Lower lobe of right lung (tissue), 2 donors: ENCODE results near the gene NSUN4. TPM values are rescaled to one million over a fixed set of nuclear protein-coding genes. Genes with fewer than 3 reads are reported as not detected.
"Not testable (repeated sequence)": the region's sequence is repeated elsewhere in the genome, so short reads cannot be mapped to it uniquely, and the experiment has no call there.

Experiments used
- ATAC-seq, 2 donors: fragments of 200-7000 bp; cut with Tn5 transposase; one replicate each; pipeline ENCODE4 v1.9.1; 2020 to 2022; ENCODE audit warnings: mild to moderate bottlenecking in 2 of 2, moderate library complexity in 2 of 2
- DNase-seq: peaks from one replicate; pipeline ENCODE4 v3.0.0-alpha.2; 2020
- H3K27ac ChIP-seq: fragments of 200-600 bp; one replicate; pipeline ENCODE4 v1.8.0; 2022
- H3K27me3 ChIP-seq: fragments of 200-600 bp; one replicate; pipeline ENCODE4 v1.8.0; 2022; ENCODE audit warnings: low read depth
- H3K36me3 ChIP-seq: fragments of 200-600 bp; one replicate; pipeline ENCODE4 v1.8.0; 2022; ENCODE audit warnings: mild to moderate bottlenecking
- H3K4me1 ChIP-seq: fragments of 200-600 bp; one replicate; pipeline ENCODE4 v1.8.0; 2022
- H3K4me3 ChIP-seq: fragments of 200-600 bp; one replicate; pipeline ENCODE4 v1.8.0; 2022; ENCODE audit warnings: mild to moderate bottlenecking
- H3K9me3 ChIP-seq: fragments of 200-600 bp; one replicate; pipeline ENCODE4 v1.8.0; 2022
- CTCF ChIP-seq: fragments of 200-600 bp; IDR thresholded peaks from one replicate; pipeline ENCODE4 v1.8.0; 2022; ENCODE audit warnings: antibody characterized with exemption, mild to moderate bottlenecking
- intact Hi-C: fragments of 100-400 bp; cut with DNase I; formaldehyde crosslinking; loops from one replicate; pipeline ENCODE4 v1.11.0; 2022
- total RNA-seq: library from RNA; stranded (reverse); fragmentation: NEBNext Ultra II Directional; extraction: Animal tissue kit (Norgen Biotek cat#: 25700); gene quantifications from one replicate; pipeline ENCODE4 v1.2.1, GENCODE V29; 2021
- donor health status: DM: no; HTN: yes; CAD: no; lungs with severe emphysema.

Gene NSUN4
- total RNA-seq, 1 donor from 2014 or later, result 26.9 TPM

- ATAC-seq (no peak), DNase-seq (no peak)
- Histone ChIP-seq H3K27me3 (no peaks in the 10 kb centered on the region), H3K36me3 (peaks cover 55% of the 10 kb centered on the region), H3K9me3 (no peaks in the 10 kb centered on the region), H3K27ac (no peak overlapping the region), H3K4me3 (no peak overlapping the region), H3K4me1 (peaks cover 14% of the 10 kb centered on the region)
- intact Hi-C loops, result no loop called here
- TF ChIP-seq CTCF, result no peak
Observed at GRCh38 chr1:46344481-46344880, 3.9 kb downstream of the NSUN4 start.

- ATAC-seq (no peak), DNase-seq (no peak)
- peaks cover 63% of the 10 kb centered on the region for H3K36me3 ChIP-seq
- no peaks in the 10 kb centered on the region for H3K9me3 ChIP-seq
- H3K27ac ChIP-seq, result no peak overlapping the region
- H3K4me3 ChIP-seq, result no peak overlapping the region
- intact Hi-C loops, result no loop called here
- TF ChIP-seq CTCF, result no peak
- H3K27me3 ChIP-seq, result no peaks in the 10 kb centered on the region
- peaks cover 11% of the 10 kb centered on the region for H3K4me1 ChIP-seq
Observed at GRCh38 chr1:46345281-46345680, 4.7 kb downstream of the NSUN4 start.

GRCh38 chr1:46352363-46352762 lies 11.8 kb downstream of the NSUN4 start:
- no peaks in the 10 kb centered on the region for H3K27me3 ChIP-seq
- peaks cover 89% of the 10 kb centered on the region for H3K36me3 ChIP-seq
- H3K9me3 ChIP-seq, result no peaks in the 10 kb centered on the region
- H3K4me1 ChIP-seq, result no peaks in the 10 kb centered on the region
- DNase-seq, result no peak
- intact Hi-C loops, result no loop called here
- no peak for ATAC-seq
- H3K27ac ChIP-seq, result no peak overlapping the region
- H3K4me3 ChIP-seq, result no peak overlapping the region
- TF ChIP-seq CTCF, result no peak

- peaks cover 92% of the 10 kb centered on the region for H3K36me3 ChIP-seq
- DNase-seq, H3K4me3 ChIP-seq, ATAC-seq, H3K9me3 ChIP-seq, intact Hi-C loops, H3K4me1 ChIP-seq, H3K27me3 ChIP-seq, H3K27ac ChIP-seq: not testable (repeated sequence)
Observed at GRCh38 chr1:46355920-46356319, 15.3 kb downstream of the NSUN4 start.

- ATAC-seq, result no peak
- no peaks in the 10 kb centered on the region for H3K4me1 ChIP-seq
- no peak overlapping the region for H3K4me3 ChIP-seq
- no peaks in the 10 kb centered on the region for H3K27me3 ChIP-seq
- DNase-seq, result no peak
- no peak overlapping the region for H3K27ac ChIP-seq
- TF ChIP-seq CTCF, result no peak
- peaks cover 95% of the 10 kb centered on the region for H3K36me3 ChIP-seq
- intact Hi-C loops, result no loop called here
- no peaks in the 10 kb centered on the region for H3K9me3 ChIP-seq
Observed at GRCh38 chr1:46362158-46362557, 21.6 kb downstream of the NSUN4 start.

- H3K9me3 ChIP-seq, result no peaks in the 10 kb centered on the region
- H3K4me1 ChIP-seq, result no peaks in the 10 kb centered on the region
- intact Hi-C loops, result no loop called here
- DNase-seq, result no peak
- peaks cover 93% of the 10 kb centered on the region for H3K36me3 ChIP-seq
- H3K27me3 ChIP-seq, result no peaks in the 10 kb centered on the region
- no peak overlapping the region for H3K4me3 ChIP-seq
- no peak for TF ChIP-seq CTCF
- no peak overlapping the region for H3K27ac ChIP-seq
- no peak for ATAC-seq
Observed at GRCh38 chr1:46363121-46363520, 22.5 kb downstream of the NSUN4 start.
